Osteoblast (primary cell): Measurements from ENCODE around the gene COPS2. TPM values are rescaled to one million over a fixed set of nuclear protein-coding genes. Genes with fewer than 3 reads are reported as not detected.

Source experiments
- DNase-seq: peaks from one replicate; pipeline ENCODE4 v3.0.0; 2011; ENCODE audit warnings: low spot score, mixed read lengths; ENCODE audit not compliant: insufficient read length; ENCODE audit errors: missing footprints
- H2AFZ ChIP-seq: 2 replicates; pipeline ENCODE4 v1.6.0; 2011; ENCODE audit warnings: mild to moderate bottlenecking, low read length
- H3K27ac ChIP-seq: 2 replicates; pipeline ENCODE4 v1.5.1; 2011; ENCODE audit warnings: mild to moderate bottlenecking, low read depth, low read length, moderate library complexity
- H3K27me3 ChIP-seq: 2 replicates; pipeline ENCODE4 v1.6.0; 2012; ENCODE audit warnings: mild to moderate bottlenecking, control low read depth, inconsistent platforms, low read length, moderate library complexity; ENCODE audit not compliant: insufficient read depth
- H3K36me3 ChIP-seq: 2 replicates; pipeline ENCODE4 v1.5.1; 2011; ENCODE audit warnings: mild to moderate bottlenecking, low read length, control low read depth, moderate library complexity; ENCODE audit not compliant: insufficient read depth
- H3K4me1 ChIP-seq: 2 replicates; pipeline ENCODE4 v1.5.1; 2011; ENCODE audit warnings: mild to moderate bottlenecking, low read length, control low read depth, moderate library complexity; ENCODE audit not compliant: insufficient read depth
- H3K4me2 ChIP-seq: 2 replicates; pipeline ENCODE4 v1.6.0; 2011; ENCODE audit warnings: mild to moderate bottlenecking, low read length; ENCODE audit not compliant: insufficient read depth
- H3K4me3 ChIP-seq: fragments of 200-600 bp; sonication (generic); 3 replicates; pipeline ENCODE4 v1.5.1; 2012; ENCODE audit warnings: mild to moderate bottlenecking, low read length, inconsistent platforms; ENCODE audit not compliant: insufficient read depth
- H3K79me2 ChIP-seq: 2 replicates; pipeline ENCODE4 v1.6.0; 2012; ENCODE audit warnings: mild to moderate bottlenecking, low read length, control low read depth, inconsistent platforms; ENCODE audit not compliant: insufficient read depth
- H3K9me3 ChIP-seq: 2 replicates; pipeline ENCODE4 v1.5.1; 2011; ENCODE audit warnings: low read depth, low read length, control low read depth
- H4K20me1 ChIP-seq: 2 replicates; pipeline ENCODE4 v1.6.0; 2012; ENCODE audit warnings: mild to moderate bottlenecking, low read length, control low read depth; ENCODE audit not compliant: insufficient read depth
- CTCF ChIP-seq: IDR thresholded peaks from 2 replicates; pipeline ENCODE4 v1.5.1; 2011; ENCODE audit warnings: mild to moderate bottlenecking, low read depth, low read length, moderate library complexity; ENCODE audit errors: extremely low read depth
- total RNA-seq: library from RNA; depleted of rRNA; stranded (reverse); fragments of >200 nt; gene quantifications from 2 replicates; pipeline ENCODE4 v1.2.3, GENCODE V29; 2012

The COPS2 gene
- total RNA-seq, 1 donor = 101 TPM

GRCh38 chr15:49191892-49192291, 36.5 kb upstream of the COPS2 start:
- no peak overlapping the region for H3K27ac ChIP-seq
- no peaks in the 10 kb centered on the region for H3K36me3 ChIP-seq
- no peak overlapping the region for H3K4me3 ChIP-seq
- H3K4me2 ChIP-seq = no peak overlapping the region
- TF ChIP-seq CTCF = no peak
- H3K4me1 ChIP-seq = peaks cover 9% of the 10 kb centered on the region
- peaks cover 23% of the 10 kb centered on the region for H4K20me1 ChIP-seq
- no peak overlapping the region for H2AFZ ChIP-seq
- no peak for DNase-seq
- H3K27me3 ChIP-seq = no peaks in the 10 kb centered on the region
- peaks cover 81% of the 10 kb centered on the region for H3K79me2 ChIP-seq
- H3K9me3 ChIP-seq = no peaks in the 10 kb centered on the region

- Histone ChIP-seq H3K36me3 (no peaks in the 10 kb centered on the region), H3K4me2 (no peak overlapping the region), H3K27ac (no peak overlapping the region), H2AFZ (no peak overlapping the region), H4K20me1 (peaks cover 28% of the 10 kb centered on the region), H3K4me3 (no peak overlapping the region), H3K4me1 (peaks cover 9% of the 10 kb centered on the region), H3K27me3 (no peaks in the 10 kb centered on the region), H3K79me2 (peaks cover 80% of the 10 kb centered on the region), H3K9me3 (no peaks in the 10 kb centered on the region)
- no peak for DNase-seq
- no peak for TF ChIP-seq CTCF
Observed at GRCh38 chr15:49190586-49190985, 35.2 kb upstream of the COPS2 start.

GRCh38 chr15:49189631-49190030, 34.2 kb upstream of the COPS2 start:
- Histone ChIP-seq H3K27ac (no peak overlapping the region), H3K27me3 (no peaks in the 10 kb centered on the region), H3K4me3 (no peak overlapping the region), H3K9me3 (no peaks in the 10 kb centered on the region), H3K4me1 (peaks cover 9% of the 10 kb centered on the region), H3K36me3 (no peaks in the 10 kb centered on the region), H2AFZ (no peak overlapping the region), H3K79me2 (peaks cover 80% of the 10 kb centered on the region), H4K20me1 (peaks cover 24% of the 10 kb centered on the region), H3K4me2 (no peak overlapping the region)
- no peak for TF ChIP-seq CTCF
- no peak for DNase-seq

GRCh38 chr15:49188933-49189332, 33.5 kb upstream of the COPS2 start:
- TF ChIP-seq CTCF = no peak
- peaks cover 80% of the 10 kb centered on the region for H3K79me2 ChIP-seq
- H2AFZ ChIP-seq = no peak overlapping the region
- H3K4me3 ChIP-seq = no peak overlapping the region
- H4K20me1 ChIP-seq = peaks cover 29% of the 10 kb centered on the region
- H3K36me3 ChIP-seq = no peaks in the 10 kb centered on the region
- no peak overlapping the region for H3K4me2 ChIP-seq
- H3K4me1 ChIP-seq = peaks cover 9% of the 10 kb centered on the region
- no peak for DNase-seq
- no peaks in the 10 kb centered on the region for H3K9me3 ChIP-seq
- H3K27ac ChIP-seq = no peak overlapping the region
- H3K27me3 ChIP-seq = no peaks in the 10 kb centered on the region
